GM12892 (cell line): ENCODE results near the gene CUBN.

Source experiments
- POLR2A ChIP-seq: IDR thresholded peaks from 2 replicates; pipeline ENCODE4 v1.6.1; 2011; ENCODE audit warnings: low read depth, low read length, control low read depth
- POLR2AphosphoS5 ChIP-seq: IDR thresholded peaks from 2 replicates; pipeline ENCODE4 v1.6.1; 2011; ENCODE audit warnings: low read depth, low read length, control low read depth

- TF ChIP-seq POLR2A, result no peak
- no peak for TF ChIP-seq POLR2AphosphoS5
Observed at GRCh38 chr10:17056781-17057428, 72.7 kb downstream of the CUBN start.
